DND-41 (cell line): ENCODE data around the gene C5.

Source experiments
- EZH2 ChIP-seq: IDR thresholded peaks from 3 replicates; pipeline ENCODE4 v1.6.1; 2012; ENCODE audit warnings: borderline replicate concordance, low read depth, mild to moderate bottlenecking, moderate library complexity, low read length, inconsistent platforms; ENCODE audit not compliant: severe bottlenecking
- TF ChIP-seq, protein P1 (sequence below): IDR thresholded peaks from 2 replicates; pipeline ENCODE4 v1.5.1; 2012; ENCODE audit warnings: borderline replicate concordance, low read length, moderate library complexity, mild to moderate bottlenecking; ENCODE audit not compliant: poor library complexity, severe bottlenecking; ENCODE audit errors: extremely low read depth

DNA sequence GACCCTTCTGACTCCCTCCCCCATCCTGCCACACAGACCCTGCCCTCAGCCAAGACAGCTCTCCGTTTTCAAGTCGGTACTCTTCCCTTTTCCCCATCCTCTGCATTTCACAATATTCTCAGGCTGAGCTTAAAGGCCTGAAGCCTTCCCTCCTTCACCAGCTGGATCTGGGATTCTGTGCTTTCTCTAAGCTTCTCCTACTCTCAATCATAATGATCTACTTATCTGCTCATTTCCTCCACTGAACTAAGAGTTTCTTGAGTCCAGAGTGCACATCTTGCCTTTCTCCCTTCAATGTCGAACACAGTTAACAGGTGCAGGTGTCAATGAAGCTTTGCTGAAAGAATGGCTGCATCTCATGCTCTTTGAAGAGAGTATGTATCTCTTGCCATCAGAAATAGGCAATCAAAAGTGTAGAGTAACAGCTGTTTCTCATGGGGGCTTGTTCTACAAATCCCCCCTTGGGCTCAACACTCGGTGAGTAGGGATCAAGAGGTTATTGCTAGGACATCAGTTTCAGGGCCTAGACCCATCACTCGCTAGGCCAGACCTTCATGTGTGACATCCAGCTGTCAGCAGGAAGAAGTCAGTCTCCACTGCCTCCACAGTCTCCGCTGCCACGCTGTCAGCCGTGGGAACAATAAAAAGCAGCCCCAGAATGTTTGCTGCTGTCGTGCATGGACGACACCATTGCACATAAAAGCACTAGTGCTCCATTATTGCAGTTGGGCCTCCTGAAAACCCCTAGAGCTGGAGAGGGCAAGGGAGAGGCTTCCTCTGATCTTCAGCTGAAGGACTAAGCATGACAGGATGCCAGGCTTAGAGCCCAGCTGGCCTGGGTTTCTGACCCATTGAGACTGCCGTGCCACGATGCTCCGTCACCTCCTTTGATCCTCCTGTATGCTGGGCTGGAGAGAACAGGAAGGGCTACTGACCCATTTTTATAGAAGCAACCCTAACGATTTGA, 147.2 kb downstream of the C5 start:
- TF ChIP-seq, protein P1, sequence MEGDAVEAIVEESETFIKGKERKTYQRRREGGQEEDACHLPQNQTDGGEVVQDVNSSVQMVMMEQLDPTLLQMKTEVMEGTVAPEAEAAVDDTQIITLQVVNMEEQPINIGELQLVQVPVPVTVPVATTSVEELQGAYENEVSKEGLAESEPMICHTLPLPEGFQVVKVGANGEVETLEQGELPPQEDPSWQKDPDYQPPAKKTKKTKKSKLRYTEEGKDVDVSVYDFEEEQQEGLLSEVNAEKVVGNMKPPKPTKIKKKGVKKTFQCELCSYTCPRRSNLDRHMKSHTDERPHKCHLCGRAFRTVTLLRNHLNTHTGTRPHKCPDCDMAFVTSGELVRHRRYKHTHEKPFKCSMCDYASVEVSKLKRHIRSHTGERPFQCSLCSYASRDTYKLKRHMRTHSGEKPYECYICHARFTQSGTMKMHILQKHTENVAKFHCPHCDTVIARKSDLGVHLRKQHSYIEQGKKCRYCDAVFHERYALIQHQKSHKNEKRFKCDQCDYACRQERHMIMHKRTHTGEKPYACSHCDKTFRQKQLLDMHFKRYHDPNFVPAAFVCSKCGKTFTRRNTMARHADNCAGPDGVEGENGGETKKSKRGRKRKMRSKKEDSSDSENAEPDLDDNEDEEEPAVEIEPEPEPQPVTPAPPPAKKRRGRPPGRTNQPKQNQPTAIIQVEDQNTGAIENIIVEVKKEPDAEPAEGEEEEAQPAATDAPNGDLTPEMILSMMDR = no peak
- no peak for TF ChIP-seq EZH2
